Astrocyte (in vitro differentiated cells and primary cell): ENCODE measurements around the gene TAF3. TPM values are rescaled to one million over a fixed set of nuclear protein-coding genes. Genes with fewer than 3 reads are reported as not detected.

Source experiments
- DNase-seq: peaks from one replicate; pipeline ENCODE4 v3.0.0-alpha.2; 2010; ENCODE audit warnings: low read depth
- FAIRE-seq: peaks from 2 replicates; lab custom pipeline; 2011; peaks lifted over from hg19 to GRCh38; lab: Jason Lieb, UNC
- H2AFZ ChIP-seq: 2 replicates; pipeline ENCODE4 v1.6.0; 2012; ENCODE audit warnings: low read depth, low read length, inconsistent platforms
- H3K27ac ChIP-seq: 2 replicates; pipeline ENCODE4 v1.5.1; 2011; ENCODE audit warnings: low read depth, low read length, inconsistent platforms
- H3K27me3 ChIP-seq: 2 replicates; pipeline ENCODE4 v1.6.0; 2011; ENCODE audit warnings: low read length, inconsistent platforms; ENCODE audit not compliant: insufficient read depth
- H3K36me3 ChIP-seq: 2 replicates; pipeline ENCODE4 v1.5.1; 2011; ENCODE audit warnings: low read length, inconsistent platforms; ENCODE audit not compliant: insufficient read depth
- H3K4me1 ChIP-seq: 2 replicates; pipeline ENCODE4 v1.5.1; 2011; ENCODE audit warnings: low read length, inconsistent platforms; ENCODE audit not compliant: insufficient read depth
- H3K4me2 ChIP-seq: 2 replicates; pipeline ENCODE4 v1.6.0; 2012; ENCODE audit warnings: low read length, inconsistent platforms
- H3K4me3 ChIP-seq: 2 replicates; pipeline ENCODE4 v1.5.1; 2011; ENCODE audit warnings: low read depth, mild to moderate bottlenecking, low read length, inconsistent platforms; ENCODE audit not compliant: insufficient read depth
- H3K79me2 ChIP-seq: 2 replicates; pipeline ENCODE4 v1.6.0; 2012; ENCODE audit warnings: mild to moderate bottlenecking, low read length, inconsistent platforms; ENCODE audit not compliant: insufficient read depth
- H3K9ac ChIP-seq: 2 replicates; pipeline ENCODE4 v1.6.0; 2012; ENCODE audit warnings: mild to moderate bottlenecking, low read length, inconsistent platforms
- H3K9me3 ChIP-seq: 2 replicates; pipeline ENCODE4 v1.5.1; 2012; ENCODE audit warnings: low read depth, mild to moderate bottlenecking, low read length, inconsistent platforms; ENCODE audit not compliant: insufficient read depth
- H4K20me1 ChIP-seq: 2 replicates; pipeline ENCODE4 v1.6.0; 2012; ENCODE audit warnings: low read length, inconsistent platforms; ENCODE audit not compliant: insufficient read depth
- H3K27ac Mint-ChIP-seq: one replicate; pipeline ENCODE4 v1.8.0; 2021; ENCODE audit warnings: mild to moderate bottlenecking, mixed read lengths; ENCODE audit not compliant: unreplicated experiment
- H3K27me3 Mint-ChIP-seq: one replicate; pipeline ENCODE4 v1.8.0; 2021; ENCODE audit warnings: low read depth, mixed read lengths; ENCODE audit not compliant: unreplicated experiment
- H3K36me3 Mint-ChIP-seq: one replicate; pipeline ENCODE4 v1.8.0; 2021; ENCODE audit warnings: low read depth, mixed read lengths; ENCODE audit not compliant: unreplicated experiment
- H3K4me1 Mint-ChIP-seq: one replicate; pipeline ENCODE4 v1.8.0; 2021; ENCODE audit warnings: low read depth, mixed read lengths; ENCODE audit not compliant: unreplicated experiment
- H3K4me3 Mint-ChIP-seq: one replicate; pipeline ENCODE4 v1.8.0; 2021; ENCODE audit warnings: mild to moderate bottlenecking, moderate library complexity, mixed read lengths; ENCODE audit not compliant: unreplicated experiment
- H3K9me3 Mint-ChIP-seq: one replicate; pipeline ENCODE4 v1.8.0; 2021; ENCODE audit warnings: mild to moderate bottlenecking, mixed read lengths; ENCODE audit not compliant: unreplicated experiment
- EZH2 ChIP-seq: IDR thresholded peaks from 2 replicates; pipeline ENCODE4 v1.6.1; 2012; ENCODE audit warnings: mild to moderate bottlenecking, low read length, inconsistent platforms; ENCODE audit not compliant: insufficient read depth
- total RNA-seq: library from RNA; stranded (reverse); gene quantifications from 2 replicates; pipeline ENCODE4 v1.2.1, GENCODE V29; 2021
- TF ChIP-seq, protein P1 (sequence below): IDR thresholded peaks from 2 replicates; pipeline ENCODE4 v1.5.1; 2011; ENCODE audit warnings: low read depth, mild to moderate bottlenecking, inconsistent platforms, low read length, moderate library complexity; ENCODE audit not compliant: insufficient read depth

Gene TAF3
- total RNA-seq, 1 donor from 2014 or later, result 10.2 TPM

DNA sequence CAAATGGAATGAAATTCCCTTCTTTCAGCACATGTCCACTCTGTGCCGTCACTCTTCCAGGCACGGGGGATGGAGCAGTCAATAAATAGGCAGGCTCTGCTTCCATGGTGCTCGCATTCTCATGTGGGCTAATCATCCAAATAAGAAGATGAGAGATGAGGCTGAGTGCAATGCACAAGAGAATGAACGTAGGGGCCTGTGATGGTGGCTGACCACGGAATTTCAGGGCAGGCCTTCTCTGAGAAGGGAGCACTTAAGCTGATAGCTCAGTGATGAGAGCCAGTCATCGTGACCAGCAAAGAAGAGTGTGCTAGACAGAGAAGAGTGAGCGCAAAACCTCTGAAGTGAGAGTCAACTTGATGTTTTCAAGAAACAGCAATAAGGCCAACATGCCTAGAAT is 47.9 kb downstream of the TAF3 start:
- Histone ChIP-seq H3K4me1 (no peaks in the 10 kb centered on the region), H3K27me3 (no peaks in the 10 kb centered on the region), H3K36me3 (no peaks in the 10 kb centered on the region), H3K4me3 (no peak overlapping the region), H3K9me3 (no peaks in the 10 kb centered on the region), H3K4me2 (no peak overlapping the region), H4K20me1 (peaks cover 7% of the 10 kb centered on the region), H3K27ac (no peak overlapping the region), H2AFZ (no peak overlapping the region), H3K79me2 (peaks cover 9% of the 10 kb centered on the region), H3K9ac (no peak overlapping the region)
- H3K4me1 Mint-ChIP-seq, result peaks cover 17% of the 10 kb centered on the region
- peak; percentile 59 for DNase-seq
- H3K4me3 Mint-ChIP-seq, result no peak overlapping the region
- no peak for FAIRE-seq
- no peak for TF ChIP-seq EZH2
- TF ChIP-seq, protein P1, sequence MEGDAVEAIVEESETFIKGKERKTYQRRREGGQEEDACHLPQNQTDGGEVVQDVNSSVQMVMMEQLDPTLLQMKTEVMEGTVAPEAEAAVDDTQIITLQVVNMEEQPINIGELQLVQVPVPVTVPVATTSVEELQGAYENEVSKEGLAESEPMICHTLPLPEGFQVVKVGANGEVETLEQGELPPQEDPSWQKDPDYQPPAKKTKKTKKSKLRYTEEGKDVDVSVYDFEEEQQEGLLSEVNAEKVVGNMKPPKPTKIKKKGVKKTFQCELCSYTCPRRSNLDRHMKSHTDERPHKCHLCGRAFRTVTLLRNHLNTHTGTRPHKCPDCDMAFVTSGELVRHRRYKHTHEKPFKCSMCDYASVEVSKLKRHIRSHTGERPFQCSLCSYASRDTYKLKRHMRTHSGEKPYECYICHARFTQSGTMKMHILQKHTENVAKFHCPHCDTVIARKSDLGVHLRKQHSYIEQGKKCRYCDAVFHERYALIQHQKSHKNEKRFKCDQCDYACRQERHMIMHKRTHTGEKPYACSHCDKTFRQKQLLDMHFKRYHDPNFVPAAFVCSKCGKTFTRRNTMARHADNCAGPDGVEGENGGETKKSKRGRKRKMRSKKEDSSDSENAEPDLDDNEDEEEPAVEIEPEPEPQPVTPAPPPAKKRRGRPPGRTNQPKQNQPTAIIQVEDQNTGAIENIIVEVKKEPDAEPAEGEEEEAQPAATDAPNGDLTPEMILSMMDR, result no peak
- no peaks in the 10 kb centered on the region for H3K27me3 Mint-ChIP-seq
- H3K27ac Mint-ChIP-seq, result peak overlapping the region; percentile 41
- peaks cover 2% of the 10 kb centered on the region for H3K36me3 Mint-ChIP-seq
- H3K9me3 Mint-ChIP-seq, result peaks cover 15% of the 10 kb centered on the region

DNA sequence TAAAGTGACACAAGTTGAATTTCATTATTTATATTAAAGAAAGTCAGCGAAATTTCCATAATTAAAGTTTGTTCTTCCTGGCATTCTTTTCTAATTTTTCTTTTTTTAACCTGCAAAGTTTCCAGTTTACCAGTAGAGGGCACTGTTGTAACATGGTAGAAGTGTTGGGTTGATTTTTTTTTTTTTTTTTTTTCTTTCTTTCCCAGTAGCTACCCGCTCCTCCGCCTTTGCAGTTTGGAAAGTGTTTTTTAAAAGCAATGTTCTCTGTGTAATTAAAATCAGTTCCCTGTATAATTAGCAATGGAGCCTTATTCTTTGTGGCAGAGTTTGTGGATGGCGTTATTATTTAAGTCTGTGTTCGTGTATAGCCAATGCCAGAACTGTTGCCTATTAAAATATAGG is 53.7 kb downstream of the TAF3 start:
- Histone ChIP-seq H3K9ac (peak overlapping the region; percentile 32), H3K4me3 (peak overlapping the region; percentile 48), H3K79me2 (peaks cover 4% of the 10 kb centered on the region), H4K20me1 (peaks cover 7% of the 10 kb centered on the region), H3K9me3 (no peaks in the 10 kb centered on the region), H3K4me1 (no peaks in the 10 kb centered on the region), H3K36me3 (no peaks in the 10 kb centered on the region), H2AFZ (peak overlapping the region; percentile 47), H3K4me2 (peak overlapping the region; percentile 80), H3K27ac (no peak overlapping the region), H3K27me3 (no peaks in the 10 kb centered on the region)
- TF ChIP-seq EZH2, result no peak
- TF ChIP-seq, protein P1, result peak; percentile 71
- Mint-ChIP-seq H3K9me3 (no peaks in the 10 kb centered on the region), H3K4me1 (no peaks in the 10 kb centered on the region), H3K27ac (no peak overlapping the region), H3K4me3 (peak overlapping the region; percentile 74), H3K36me3 (no peaks in the 10 kb centered on the region), H3K27me3 (no peaks in the 10 kb centered on the region)
- no peak for DNase-seq
- no peak for FAIRE-seq

DNA sequence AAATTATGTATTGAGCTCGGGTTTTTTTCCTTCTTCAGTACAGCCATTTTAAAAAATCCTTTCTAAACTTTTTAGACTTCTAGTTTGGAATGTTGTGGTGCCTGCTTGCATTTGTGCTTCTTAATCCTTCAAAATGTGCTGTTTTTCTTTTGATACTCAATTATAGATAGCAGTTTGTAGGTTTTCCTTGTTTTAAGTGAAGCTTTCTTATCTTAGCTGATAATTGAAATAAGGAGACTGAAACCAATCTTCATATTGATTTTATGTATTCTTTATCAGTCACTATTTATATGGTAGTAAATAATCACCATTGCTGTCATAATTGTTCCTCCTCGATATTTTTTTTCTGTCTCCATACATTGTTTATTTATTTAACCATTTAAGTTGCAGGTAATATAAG is 56.6 kb downstream of the TAF3 start:
- TF ChIP-seq EZH2, result no peak
- TF ChIP-seq, protein P1, result no peak
- Mint-ChIP-seq H3K9me3 (no peaks in the 10 kb centered on the region), H3K27ac (no peak overlapping the region), H3K4me3 (no peak overlapping the region), H3K36me3 (no peaks in the 10 kb centered on the region), H3K27me3 (no peaks in the 10 kb centered on the region), H3K4me1 (no peaks in the 10 kb centered on the region)
- H3K36me3 ChIP-seq, result no peaks in the 10 kb centered on the region
- no peak overlapping the region for H3K4me2 ChIP-seq
- H2AFZ ChIP-seq, result no peak overlapping the region
- no peaks in the 10 kb centered on the region for H3K9me3 ChIP-seq
- FAIRE-seq (no peak), DNase-seq (no peak)
- H3K9ac ChIP-seq, result no peak overlapping the region
- H3K4me1 ChIP-seq, result no peaks in the 10 kb centered on the region
- H3K27ac ChIP-seq, result no peak overlapping the region
- no peaks in the 10 kb centered on the region for H3K79me2 ChIP-seq
- H3K27me3 ChIP-seq, result no peaks in the 10 kb centered on the region
- no peak overlapping the region for H3K4me3 ChIP-seq
- peaks cover 2% of the 10 kb centered on the region for H4K20me1 ChIP-seq
